ENCODE results near the gene C10orf105.

C10orf105 gene

DNA sequence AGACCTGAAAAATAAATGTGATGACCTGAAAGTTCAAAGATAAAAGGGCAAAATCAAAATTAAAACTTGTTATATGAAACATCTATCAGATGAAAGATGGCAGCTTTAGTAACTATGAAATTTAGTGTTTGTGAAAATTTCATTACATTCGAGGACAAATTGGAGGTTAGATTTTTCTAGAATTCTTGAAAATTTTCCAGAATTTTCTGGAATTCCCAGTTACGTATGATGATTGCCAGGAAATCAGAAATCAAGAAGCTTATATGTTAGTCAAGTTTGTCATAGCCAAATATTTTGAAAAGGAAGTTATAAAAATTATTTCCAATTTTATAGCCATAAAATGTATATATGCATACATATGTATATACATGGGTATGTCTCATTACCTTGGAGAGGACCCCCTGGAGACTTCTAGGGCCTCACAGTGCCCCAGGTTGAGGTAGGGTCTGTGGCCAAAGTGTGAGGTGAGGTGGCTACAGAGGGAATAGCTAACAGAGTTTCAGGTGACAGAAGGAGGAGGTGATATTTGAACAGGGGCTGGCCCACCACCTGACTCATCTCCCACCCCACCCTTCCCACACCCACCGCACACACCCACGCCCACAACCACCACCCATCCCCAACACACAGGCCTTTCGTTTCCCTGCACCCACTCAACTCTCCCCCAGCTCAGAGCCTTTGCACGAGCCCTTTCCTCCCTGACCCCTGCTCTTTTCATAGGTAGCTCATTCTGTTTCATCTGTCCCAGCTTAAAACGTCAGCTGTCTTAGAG lies 21.5 kb downstream of the C10orf105 start:
- DNase-seq (ENCODE audit: low read depth): no peak

- DNase-seq (ENCODE audit: low read depth): no peak
These were observed 22.8 kb downstream of the C10orf105 start for GRCh38 chr10:71696628-71697326.

DNA sequence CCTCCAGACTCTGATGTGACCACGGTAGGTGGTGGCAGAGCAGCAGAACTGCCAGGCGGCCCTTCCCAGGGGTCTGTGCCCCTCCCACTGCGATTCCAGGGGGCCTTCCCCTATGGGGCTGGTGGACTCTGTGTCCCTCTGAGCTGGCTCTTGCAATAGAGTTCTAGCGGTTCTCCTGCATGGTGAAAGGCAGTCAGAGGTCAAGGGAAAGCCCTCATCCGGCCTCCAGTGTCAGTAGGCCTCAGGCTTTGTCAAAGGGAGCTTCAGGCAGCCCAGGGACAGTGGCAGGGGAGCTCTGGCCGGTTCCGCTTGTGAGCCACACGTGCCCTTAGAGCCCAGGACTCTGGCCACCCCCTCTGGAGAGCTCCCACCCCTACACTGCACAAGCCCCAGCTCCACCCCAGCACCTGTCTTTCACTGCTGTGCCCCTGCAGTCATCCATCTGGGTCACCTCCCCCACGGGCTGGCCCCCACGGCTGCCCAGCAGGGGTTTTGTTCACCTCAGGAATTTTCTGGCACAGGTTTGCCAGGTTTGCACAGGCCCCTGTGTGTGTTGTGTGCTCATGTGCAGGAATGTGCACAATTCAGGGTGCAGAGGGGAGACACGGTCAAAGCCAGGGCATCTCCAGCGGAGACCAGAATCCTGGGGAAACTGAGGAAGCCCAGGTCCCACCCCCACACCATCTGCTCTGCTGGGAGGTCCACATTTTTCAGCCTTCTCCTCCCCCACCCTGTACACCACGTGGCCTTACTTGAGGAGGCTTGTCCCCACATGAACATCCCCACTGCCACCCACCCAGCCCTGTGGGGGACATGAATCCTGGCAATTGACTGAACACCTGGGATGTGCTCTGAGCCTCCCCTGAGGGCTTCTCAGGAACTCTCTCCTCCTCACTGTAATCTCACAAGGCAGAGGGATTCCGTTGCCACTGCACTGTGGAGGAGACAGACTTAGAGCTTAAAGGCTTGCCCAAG lies 23.8 kb downstream of the C10orf105 start:
- DNase-seq (ENCODE audit: low read depth): no peak

- DNase-seq (ENCODE audit: low read depth): no peak
These were observed 25.0 kb downstream of the C10orf105 start for GRCh38 chr10:71694567-71694968.

DNA sequence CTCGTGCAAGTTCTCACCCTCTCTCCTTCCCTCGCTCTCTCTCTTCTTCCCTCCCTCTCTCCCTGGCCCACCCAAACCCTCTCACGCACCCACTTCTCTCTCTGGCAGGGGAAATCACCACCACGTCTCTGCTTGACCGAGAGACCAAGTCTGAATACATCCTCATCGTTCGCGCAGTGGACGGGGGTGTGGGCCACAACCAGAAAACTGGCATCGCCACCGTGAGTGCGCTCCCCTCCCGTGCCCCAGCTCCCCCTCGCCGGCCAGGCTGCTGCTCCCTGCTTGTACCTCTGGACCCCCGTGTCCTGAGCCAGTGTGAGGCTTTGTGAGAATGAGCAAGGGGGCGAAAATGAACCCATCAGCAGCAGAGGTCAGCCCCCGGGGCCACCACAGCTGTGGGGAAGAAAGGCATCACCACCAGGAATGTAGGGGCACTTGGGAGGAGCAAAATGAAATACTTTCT lies 25.5 kb downstream of the C10orf105 start:
- no peak for DNase-seq (ENCODE audit: low read depth)

DNA sequence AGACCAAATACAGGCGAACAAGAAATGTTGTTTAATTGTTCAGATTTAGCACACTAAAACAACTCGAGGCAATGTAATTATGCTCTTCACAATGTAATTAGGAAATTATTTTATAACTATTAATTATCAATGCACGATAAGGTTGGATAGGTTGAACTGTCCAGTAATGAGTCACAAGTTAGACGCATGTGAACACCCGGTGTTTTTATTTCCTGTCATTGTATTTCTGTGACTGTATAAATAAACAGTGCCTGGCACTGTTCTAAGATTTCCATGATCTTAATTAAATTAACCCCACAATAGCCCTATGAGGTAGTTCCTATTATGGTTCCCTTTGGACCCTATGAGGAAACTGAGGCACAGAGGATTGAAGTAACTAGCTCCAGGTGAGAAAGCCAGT lies 26.2 kb downstream of the C10orf105 start:
- DNase-seq (ENCODE audit: low read depth): no peak

- DNase-seq (ENCODE audit: low read depth): no peak
These were observed 26.8 kb downstream of the C10orf105 start for GRCh38 chr10:71692598-71693306.

DNA sequence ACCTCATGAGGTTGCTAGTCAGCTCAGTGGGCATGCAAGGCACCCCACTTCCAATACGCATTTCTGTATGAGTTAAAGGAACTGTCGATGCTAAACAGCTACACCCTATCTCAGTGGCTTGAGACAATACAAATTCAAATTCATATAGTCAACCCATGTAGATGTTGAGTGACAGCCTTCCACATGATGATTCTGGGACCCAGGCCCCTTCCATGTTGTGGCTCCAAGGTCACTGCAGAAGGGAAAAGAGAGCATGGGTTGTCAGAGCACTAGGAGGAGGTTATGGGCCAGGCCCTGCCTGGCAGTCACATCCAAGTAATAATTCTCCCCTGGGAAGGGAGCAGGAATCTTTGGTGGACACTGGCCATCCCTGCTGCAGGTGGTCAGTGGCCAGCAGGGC lies 28.2 kb downstream of the C10orf105 start:
- DNase-seq (ENCODE audit: low read depth): no peak

DNA sequence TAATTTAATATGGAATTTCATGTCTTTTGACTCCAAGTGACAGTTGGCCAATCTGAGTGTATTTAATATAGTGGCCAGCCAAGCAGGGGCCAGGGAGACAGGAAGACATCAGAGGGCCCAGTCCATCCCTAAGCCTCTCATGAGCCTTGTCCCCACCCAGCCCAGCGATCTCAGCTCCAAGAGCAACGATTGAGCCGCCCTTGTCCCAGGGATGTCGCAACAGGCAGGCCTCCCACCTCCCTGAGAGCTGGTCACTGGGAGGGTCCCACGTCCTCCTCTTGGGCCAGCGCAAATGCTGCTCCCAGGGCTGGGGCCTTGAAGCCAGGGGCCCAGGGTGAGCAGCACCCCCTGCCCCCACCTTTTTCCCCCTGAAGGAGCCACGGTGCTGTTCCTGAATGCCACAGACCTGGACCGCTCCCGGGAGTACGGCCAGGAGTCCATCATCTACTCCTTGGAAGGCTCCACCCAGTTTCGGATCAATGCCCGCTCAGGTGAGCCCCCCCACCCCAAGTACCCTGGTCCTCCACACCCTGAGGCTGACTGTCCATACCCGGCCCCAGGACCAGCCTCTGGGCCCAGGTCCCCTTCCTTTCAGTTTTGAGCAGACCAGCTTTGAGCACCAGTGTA lies 29.4 kb downstream of the C10orf105 start:
- no peak for DNase-seq (ENCODE audit: low read depth)

GRCh38 chr10:71688256-71688655 lies 31.3 kb downstream of the C10orf105 start:
- DNase-seq (ENCODE audit: low read depth): no peak

DNA sequence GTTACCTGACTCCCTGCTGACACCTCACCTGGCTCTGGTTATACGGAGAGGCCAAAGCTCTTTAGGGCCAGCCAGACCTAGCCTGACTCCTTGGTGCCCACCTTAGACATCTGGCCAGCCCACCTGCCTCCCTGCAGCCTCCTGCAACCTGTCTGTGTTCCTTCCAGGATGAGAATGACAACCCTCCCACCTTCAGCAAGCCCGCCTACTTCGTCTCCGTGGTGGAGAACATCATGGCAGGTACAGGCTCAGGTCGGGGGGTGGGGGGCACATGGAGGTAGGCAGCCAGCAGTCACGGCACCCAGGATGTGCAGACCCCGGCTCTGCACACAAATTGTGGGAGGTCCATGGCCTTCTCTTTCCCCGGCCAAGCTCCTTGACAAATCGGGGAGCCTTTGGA lies 32.1 kb downstream of the C10orf105 start:
- DNase-seq (ENCODE audit: low read depth): no peak

DNA sequence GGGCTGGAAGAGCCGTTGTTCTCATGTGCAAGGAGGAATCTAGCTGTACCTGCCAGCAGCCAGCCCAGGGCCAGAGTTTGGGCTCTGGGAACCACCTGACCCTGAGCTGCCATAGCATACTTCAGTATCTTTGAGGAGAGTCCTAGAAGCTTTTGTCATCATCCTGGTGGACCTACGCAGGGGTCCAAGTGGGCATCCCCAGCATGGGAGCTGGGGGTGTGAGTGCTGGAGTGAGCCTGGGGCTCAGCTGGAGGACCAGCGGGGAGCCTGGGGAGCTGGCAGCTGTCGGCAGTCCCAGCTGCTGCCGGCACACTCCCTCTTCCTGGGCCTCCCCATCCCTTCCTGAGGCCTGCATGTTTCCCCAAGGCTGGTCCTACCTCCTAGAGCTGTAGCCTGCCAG lies 32.5 kb downstream of the C10orf105 start:
- DNase-seq (ENCODE audit: low read depth): no peak

DNA sequence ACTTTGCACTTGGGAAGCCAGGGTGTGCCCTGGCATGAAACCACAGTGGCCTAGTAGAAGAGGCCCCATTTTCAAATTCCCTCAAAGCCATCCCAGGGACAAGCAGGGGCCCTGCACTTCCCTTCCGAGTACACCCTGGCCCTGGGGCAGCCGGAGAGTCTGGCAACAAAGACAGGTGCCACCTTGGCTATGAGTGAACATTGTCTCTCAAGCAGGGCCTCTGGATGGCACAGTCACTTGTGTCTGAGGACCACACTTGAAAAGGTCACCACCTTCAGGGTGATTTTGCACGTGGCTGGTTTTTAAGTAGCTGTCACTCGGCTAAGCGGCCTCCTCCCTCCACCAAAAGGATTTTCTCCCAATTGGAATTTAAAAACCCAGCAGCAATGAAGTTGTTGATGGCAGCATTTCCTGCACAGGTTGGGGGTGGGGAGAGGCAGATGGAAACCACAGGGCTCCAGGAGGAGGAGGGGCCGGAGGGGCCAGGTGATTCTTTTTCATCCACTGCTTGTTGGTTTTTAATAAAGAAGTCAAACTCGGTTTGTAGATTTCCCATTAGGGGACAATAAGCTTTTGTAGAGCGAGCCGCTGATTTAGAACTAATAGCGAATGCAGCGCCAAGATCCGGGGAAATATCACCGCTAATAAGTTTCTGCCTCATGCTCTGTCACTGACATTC lies 33.9 kb downstream of the C10orf105 start:
- DNase-seq (ENCODE audit: low read depth): no peak

DNA sequence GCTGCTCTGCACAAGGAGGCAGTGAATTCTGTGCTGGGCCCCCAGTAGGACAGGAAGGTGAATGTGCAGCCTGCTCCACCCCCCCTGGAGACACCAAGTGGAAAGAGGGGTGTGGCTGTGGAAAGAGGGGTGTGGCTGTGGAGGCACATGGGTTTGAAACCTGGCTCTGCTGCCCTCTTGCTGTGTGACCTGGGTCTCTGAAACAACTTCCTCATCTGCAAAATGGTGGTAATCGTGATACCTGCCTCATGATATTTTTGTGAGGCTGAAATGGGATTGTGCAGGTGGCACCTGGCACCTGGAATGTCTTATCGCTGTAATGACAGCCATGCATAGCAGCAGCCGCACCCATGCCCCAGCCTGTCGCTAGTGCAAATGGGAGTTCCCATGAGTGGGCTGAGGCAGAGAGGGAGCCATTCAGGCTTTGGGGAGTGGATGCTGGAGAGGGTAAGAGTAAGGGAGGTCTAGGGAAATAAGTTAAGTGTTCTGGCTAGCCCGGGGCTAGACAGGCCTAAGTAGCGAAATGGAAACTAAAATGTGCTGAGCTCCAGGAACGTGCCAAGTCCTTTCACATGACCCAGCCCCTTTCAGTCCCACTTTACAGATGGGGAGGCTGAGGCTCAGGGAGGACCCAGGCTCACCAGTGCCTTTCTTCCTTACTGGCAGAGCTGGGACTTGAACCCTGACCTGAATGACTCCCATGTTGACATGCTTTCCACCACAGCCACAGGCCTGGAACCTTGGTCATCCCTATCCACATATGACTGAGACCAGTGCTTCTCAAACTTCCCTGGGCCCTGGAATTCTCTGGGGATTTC lies 35.0 kb downstream of the C10orf105 start:
- no peak for DNase-seq (ENCODE audit: low read depth)

GRCh38 chr10:71683301-71683700 lies 36.3 kb downstream of the C10orf105 start:
- DNase-seq (ENCODE audit: low read depth): no peak

GRCh38 chr10:71681977-71682376 lies 37.6 kb downstream of the C10orf105 start:
- no peak for DNase-seq (ENCODE audit: low read depth)

GRCh38 chr10:71679425-71679824 lies 40.2 kb downstream of the C10orf105 start:
- DNase-seq (ENCODE audit: low read depth): no peak

DNA sequence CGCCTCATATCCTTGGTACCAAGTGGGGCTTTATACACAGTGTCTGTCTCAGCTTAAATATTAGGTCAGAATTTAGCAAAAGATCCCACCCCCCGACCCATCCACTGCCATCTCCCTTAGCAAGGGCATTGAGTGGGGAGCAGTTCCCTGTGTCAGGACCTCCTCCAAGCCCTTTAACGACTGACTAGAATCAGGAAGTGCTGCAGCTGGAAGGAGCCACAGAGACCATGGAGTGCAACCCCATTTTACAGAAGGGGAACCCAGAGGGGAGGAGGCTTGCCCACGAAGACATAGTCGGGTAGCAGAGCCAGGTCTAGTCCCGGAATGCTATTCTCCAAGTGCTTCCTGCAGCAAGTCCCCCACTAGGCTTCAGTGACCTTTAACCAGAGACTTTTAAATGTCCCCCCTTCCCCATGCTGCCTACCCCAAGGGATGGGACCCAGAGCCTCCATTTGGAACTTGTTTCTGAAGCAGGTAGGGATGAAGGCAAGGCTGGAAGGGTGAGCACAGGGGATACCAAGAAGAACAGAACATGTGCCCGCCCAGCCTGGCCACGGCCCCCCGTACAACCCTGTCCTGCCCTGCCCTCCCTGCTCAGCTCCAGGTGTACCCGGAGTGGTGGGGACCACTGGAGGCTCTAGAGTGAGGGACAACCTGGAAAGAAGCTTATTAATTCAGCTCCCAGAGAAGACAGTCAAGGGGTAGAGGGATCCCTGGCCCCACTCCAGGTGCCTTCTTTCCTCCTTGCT lies 41.3 kb downstream of the C10orf105 start:
- DNase-seq (ENCODE audit: low read depth): no peak

- DNase-seq (ENCODE audit: low read depth): no peak
These were observed 42.3 kb downstream of the C10orf105 start for GRCh38 chr10:71677261-71677660.

Measured in GM04504 (cell line).